Prostate gland (tissue), 2 donors: Measurements from ENCODE around the gene SH2D4B. TPM values are rescaled to one million over a fixed set of nuclear protein-coding genes. Genes with fewer than 3 reads are reported as not detected.

ENCODE experiments used
- DNase-seq: peaks from one replicate; pipeline ENCODE4 v3.0.0-alpha.2; 2019; ENCODE audit warnings: low spot score
- H3K27ac ChIP-seq, 2 donors: fragments of 200-600 bp; sonication (generic); 2 replicates each; pipeline ENCODE4 v1.5.1; 2017 to 2019
- H3K27me3 ChIP-seq: fragments of 200-600 bp; sonication (generic); replicated peaks from 2 replicates; pipeline ENCODE4 v1.5.1; 2019; ENCODE audit not compliant: insufficient read depth
- H3K36me3 ChIP-seq, 2 donors: fragments of 200-600 bp; sonication (generic); 1 replicate in 1 of 2; 2 replicates in 1 of 2; pipeline versions ENCODE4 v1.5.1 to v1.8.1; 2017 to 2019
- H3K4me1 ChIP-seq: fragments of 200-600 bp; sonication (generic); replicated peaks from 2 replicates; pipeline ENCODE4 v1.5.1; 2019
- H3K4me3 ChIP-seq, 2 donors: fragments of 200-600 bp; sonication (generic); 2 replicates each; pipeline ENCODE4 v1.5.1; 2017 to 2019
- H3K9me3 ChIP-seq: fragments of 200-600 bp; sonication (generic); 2 replicates; pipeline ENCODE4 v1.5.1; 2017
- CTCF ChIP-seq, 4 experiments: fragments of 200-600 bp in 2 of 4; fragments of 450-650 bp in 2 of 4; sonication (generic) in 2 of 4; IDR thresholded peaks; 1 replicate in 3 of 4; 2 replicates in 1 of 4; pipeline ENCODE4 v1.5.1; 2016 to 2019; ENCODE audit warnings: antibody characterized with exemption in 4 of 4, mild to moderate bottlenecking in 2 of 4, moderate library complexity in 2 of 4
- POLR2A ChIP-seq: fragments of 450-650 bp; IDR thresholded peaks from one replicate; pipeline ENCODE4 v1.6.1; 2016; ENCODE audit warnings: antibody characterized with exemption, mild to moderate bottlenecking
- POLR2AphosphoS5 ChIP-seq: sonication (generic); formaldehyde crosslinking; IDR thresholded peaks from one replicate; pipeline ENCODE4 v1.6.1; 2017; ENCODE audit warnings: antibody characterized with exemption
- WGBS: methylation state at CpG from one replicate; pipeline ENCODE4 v1.1.5; 2018; 5-methylcytosine and 5-hydroxymethylcytosine counted together
- intact Hi-C: fragments of 100-400 bp; cut with DNase I; formaldehyde crosslinking; loops from one replicate; pipeline ENCODE4 v1.14.2; 2022
- total RNA-seq, 2 donors: library from RNA; depleted of rRNA; stranded (reverse); fragments of >200 nt; gene quantifications; one replicate each; pipeline ENCODE4 v1.1.0, GENCODE V29; 2016

SH2D4B gene
- total RNA-seq, 2 donors from 2014 or later: 0.40 TPM; not detected in 1

- H3K27me3 ChIP-seq: no peaks in the 10 kb centered on the region
- no peak for DNase-seq
- H3K4me3 ChIP-seq: no peak overlapping the region
- no peaks in the 10 kb centered on the region for H3K36me3 ChIP-seq
- intact Hi-C loops: no loop called here
- H3K4me1 ChIP-seq: no peaks in the 10 kb centered on the region
- H3K9me3 ChIP-seq: no peaks in the 10 kb centered on the region
- H3K27ac ChIP-seq: no peak overlapping the region
- 88% methylated on average over 15 of the region's 15 CpGs for WGBS
- no peak for TF ChIP-seq POLR2A
- no peak for TF ChIP-seq CTCF (IDR thresholded peaks at IDR 0.05)
Measured at GRCh38 chr10:80569131-80569895, 31.6 kb downstream of the SH2D4B start.

DNA sequence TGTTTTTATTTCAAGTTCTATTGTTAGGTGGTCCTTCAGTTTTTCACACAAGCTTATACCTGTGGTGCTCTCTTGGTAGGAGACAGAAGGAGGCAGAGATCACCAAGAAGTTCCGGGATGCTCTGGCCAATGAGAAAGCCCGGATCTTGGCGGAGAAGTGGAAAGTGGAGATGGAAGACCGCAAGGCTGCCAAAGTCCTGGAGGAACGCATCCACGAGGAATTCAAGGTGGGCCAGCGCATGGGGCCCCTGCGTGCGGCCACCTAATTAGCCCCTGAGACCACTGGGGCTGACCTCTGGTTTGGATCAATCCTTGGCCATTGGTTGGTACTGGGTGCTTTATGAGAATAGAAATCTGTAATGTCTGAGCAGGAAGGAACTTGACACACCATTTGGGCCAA lies 33.6 kb downstream of the SH2D4B start:
- TF ChIP-seq CTCF (IDR thresholded peaks at IDR 0.05) (no peak), POLR2AphosphoS5 (no peak), POLR2A (no peak)
- Histone ChIP-seq H3K9me3 (no peaks in the 10 kb centered on the region), H3K4me3 (no peak overlapping the region), H3K27me3 (no peaks in the 10 kb centered on the region), H3K36me3 (no peaks in the 10 kb centered on the region), H3K4me1 (no peaks in the 10 kb centered on the region), H3K27ac (no peak overlapping the region)
- DNase-seq: no peak
- 95% methylated on average over 9 of the region's 9 CpGs for WGBS
- intact Hi-C loops: no loop called here

GRCh38 chr10:80579181-80579763 lies 41.6 kb downstream of the SH2D4B start:
- Histone ChIP-seq H3K4me3 (no peak overlapping the region), H3K27me3 (no peaks in the 10 kb centered on the region), H3K36me3 (no peaks in the 10 kb centered on the region), H3K4me1 (no peaks in the 10 kb centered on the region), H3K27ac (no peak overlapping the region), H3K9me3 (no peaks in the 10 kb centered on the region)
- no peak for TF ChIP-seq CTCF (IDR thresholded peaks at IDR 0.05)
- no peak for TF ChIP-seq POLR2AphosphoS5
- TF ChIP-seq POLR2A: no peak
- intact Hi-C loops: no loop called here
- DNase-seq: no peak
- 7% methylated on average over 5 of the region's 5 CpGs for WGBS

GRCh38 chr10:80579849-80580637 lies 42.3 kb downstream of the SH2D4B start:
- Histone ChIP-seq H3K27ac (no peak overlapping the region), H3K9me3 (no peaks in the 10 kb centered on the region), H3K4me1 (no peaks in the 10 kb centered on the region), H3K27me3 (no peaks in the 10 kb centered on the region), H3K4me3 (no peak overlapping the region), H3K36me3 (no peaks in the 10 kb centered on the region)
- intact Hi-C loops: no loop called here
- TF ChIP-seq POLR2AphosphoS5: no peak
- TF ChIP-seq POLR2A: no peak
- no peak for TF ChIP-seq CTCF (IDR thresholded peaks at IDR 0.05)
- no peak for DNase-seq
- 77% methylated on average over 5 of the region's 5 CpGs for WGBS
